ENCODE results near the gene CHST15.

GRCh38 chr10:124030492-124031110 is 62.8 kb downstream of the CHST15 start:
- no peak for TF ChIP-seq CTCF (IDR thresholded peaks at IDR 0.05)
- no peak for TF ChIP-seq POLR2A (IDR thresholded peaks at IDR 0.05)
